ENCODE results near the gene HSD17B4. TPM values are rescaled to one million over a fixed set of nuclear protein-coding genes. Genes with fewer than 3 reads are reported as not detected.
"Not testable (repeated sequence)": the region's sequence is repeated elsewhere in the genome, so short reads cannot be mapped to it uniquely, and the experiment has no call there.

HSD17B4 gene
- total RNA-seq, 1 experiment from 2014 or later, result 269 TPM

DNA sequence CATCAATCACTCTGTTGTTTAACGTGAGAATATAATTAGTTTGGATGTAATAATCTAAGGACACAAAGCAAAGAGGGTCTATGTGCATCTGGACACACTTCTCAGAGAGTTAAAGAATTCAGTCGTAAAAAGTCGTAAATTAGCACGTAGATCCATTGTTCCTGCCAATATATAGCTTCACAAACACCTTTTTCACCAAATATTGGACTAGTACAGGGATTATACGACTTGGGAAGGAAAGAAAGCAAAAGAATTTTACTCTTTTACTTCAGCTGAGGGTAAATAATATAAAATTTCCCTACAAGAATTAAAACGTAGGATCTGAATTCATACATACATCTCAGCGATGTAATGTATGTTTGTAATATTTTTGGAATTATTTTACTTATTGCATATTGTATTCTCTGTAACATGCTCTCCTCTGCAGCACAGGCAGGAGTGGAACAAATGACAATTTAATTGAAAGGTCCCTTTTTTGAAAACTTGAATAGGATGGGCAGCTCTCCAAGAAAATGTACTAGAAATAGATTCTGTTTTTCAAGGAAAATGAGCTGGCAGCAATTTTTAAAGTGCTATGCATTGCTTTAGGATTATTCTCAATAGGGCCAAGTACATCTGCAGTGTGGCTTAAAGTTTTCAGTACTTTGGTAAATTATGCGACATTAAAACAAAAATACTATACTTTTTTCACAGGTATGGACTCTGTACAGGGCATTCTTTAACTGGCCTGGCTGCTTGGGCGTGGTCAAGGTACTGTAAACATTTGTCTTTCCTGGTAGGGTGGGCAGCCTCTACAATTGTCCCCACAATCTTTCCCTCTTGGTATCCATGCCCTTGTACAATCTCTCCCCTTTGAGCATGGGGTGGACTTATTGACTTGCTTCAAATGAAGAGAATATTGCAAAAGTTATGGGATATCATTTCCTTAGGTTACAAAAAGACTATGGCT lies 39.7 kb upstream of the HSD17B4 start:
- H4K8ac ChIP-seq (replicated peaks; ENCODE audit: insufficient read length, low read depth, low read length), result no peak overlapping the region
- Mint-ChIP-seq H3K9me3 (peaks cover 0 to 3% of the 10 kb centered on the region in 2 experiments; a peak in 1 of 5 replicates), H3K36me3 (ENCODE audit: insufficient read depth in 1 of 3, low read depth in 3 of 3) (no peaks in the 10 kb centered on the region; a peak in 1 of 7 replicates), H3K27ac (no peak overlapping the region), H3K4me1 (peaks cover 10 to 15% of the 10 kb centered on the region in 2 experiments), H3K27me3 (ENCODE audit: low read depth) (0 out of 2 replicates have a peak, but pooled peaks cover 2% of the 10 kb centered on the region), H3K4me3 (peak overlapping the region in 1 of 2 experiments; percentile 95; a peak in 4 of 5 replicates)
- no peak overlapping the region for H2BK15ac ChIP-seq (ENCODE audit: low read depth, low read length)
- H3K9me3 ChIP-seq (ENCODE audit: control insufficient read depth, low read depth, low read length), result no peaks in the 10 kb centered on the region
- H4K5ac ChIP-seq (ENCODE audit: insufficient read length, low read depth, low read length), result no peak overlapping the region
- H4K91ac ChIP-seq (ENCODE audit: insufficient read length, low read depth, low read length), result no peak overlapping the region
- H2BK5ac ChIP-seq (ENCODE audit: insufficient read length, low read length), result no peak overlapping the region
- no peaks in the 10 kb centered on the region for H3K79me1 ChIP-seq (ENCODE audit: insufficient read depth, low read depth, low read length, poor library complexity, severe bottlenecking)
- no peak overlapping the region for H2BK20ac ChIP-seq (ENCODE audit: low read depth, low read length, poor library complexity, severe bottlenecking)
- H2BK120ac ChIP-seq (ENCODE audit: low read depth, low read length, poor library complexity, severe bottlenecking), result no peak overlapping the region
- no peaks in the 10 kb centered on the region for H3K79me2 ChIP-seq (ENCODE audit: insufficient read depth, low read length)
- H2AK5ac ChIP-seq (ENCODE audit: insufficient read length, low read length), result no peak overlapping the region
- H3K14ac ChIP-seq (ENCODE audit: insufficient read depth, low read length), result no peak overlapping the region
- H3K56ac ChIP-seq (ENCODE audit: insufficient read length, low read depth, low read length), result no peak overlapping the region
- WGBS (ENCODE audit: extremely low coverage, insufficient read length, low lambda C conversion rate), result no CpG with 5 or more reads among the region's 9 CpGs
- H3K4me1 ChIP-seq (ENCODE audit: insufficient read depth, low read length), result peaks cover under 1% of the 10 kb centered on the region; the same call in 1 of the 2 replicates
- H2BK12ac ChIP-seq (ENCODE audit: insufficient read length, low read depth, low read length), result no peak overlapping the region
- H3K23me2 ChIP-seq (ENCODE audit: insufficient read length, low read depth, low read length, poor library complexity, severe bottlenecking), result no peaks in the 10 kb centered on the region
- no peak overlapping the region for H3K27ac ChIP-seq (ENCODE audit: insufficient read length, low read depth, low read length)
- TF ChIP-seq, protein P1, sequence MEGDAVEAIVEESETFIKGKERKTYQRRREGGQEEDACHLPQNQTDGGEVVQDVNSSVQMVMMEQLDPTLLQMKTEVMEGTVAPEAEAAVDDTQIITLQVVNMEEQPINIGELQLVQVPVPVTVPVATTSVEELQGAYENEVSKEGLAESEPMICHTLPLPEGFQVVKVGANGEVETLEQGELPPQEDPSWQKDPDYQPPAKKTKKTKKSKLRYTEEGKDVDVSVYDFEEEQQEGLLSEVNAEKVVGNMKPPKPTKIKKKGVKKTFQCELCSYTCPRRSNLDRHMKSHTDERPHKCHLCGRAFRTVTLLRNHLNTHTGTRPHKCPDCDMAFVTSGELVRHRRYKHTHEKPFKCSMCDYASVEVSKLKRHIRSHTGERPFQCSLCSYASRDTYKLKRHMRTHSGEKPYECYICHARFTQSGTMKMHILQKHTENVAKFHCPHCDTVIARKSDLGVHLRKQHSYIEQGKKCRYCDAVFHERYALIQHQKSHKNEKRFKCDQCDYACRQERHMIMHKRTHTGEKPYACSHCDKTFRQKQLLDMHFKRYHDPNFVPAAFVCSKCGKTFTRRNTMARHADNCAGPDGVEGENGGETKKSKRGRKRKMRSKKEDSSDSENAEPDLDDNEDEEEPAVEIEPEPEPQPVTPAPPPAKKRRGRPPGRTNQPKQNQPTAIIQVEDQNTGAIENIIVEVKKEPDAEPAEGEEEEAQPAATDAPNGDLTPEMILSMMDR (conservative IDR thresholded peaks at IDR 0.05), result no peak
- no peaks in the 10 kb centered on the region for H4K20me1 ChIP-seq (ENCODE audit: control insufficient read depth, insufficient read depth, insufficient read length)
- no peak overlapping the region for H3K9ac ChIP-seq (ENCODE audit: extremely low read depth, insufficient read length, low read length)
- no peak overlapping the region for H3K18ac ChIP-seq (ENCODE audit: insufficient read length, low read depth, low read length)
- DNase-seq, result no peak
- no peak overlapping the region for H3K23ac ChIP-seq (ENCODE audit: insufficient read length, low read depth, low read length)
- peak overlapping the region; percentile 59 for H3K4me2 ChIP-seq (ENCODE audit: insufficient read depth, insufficient read length, low read length)
- H3K27me3 ChIP-seq (ENCODE audit: insufficient read depth, low read length), result no peaks in the 10 kb centered on the region
- H3K4ac ChIP-seq (ENCODE audit: low read depth, low read length), result no peak overlapping the region
- H2AFZ ChIP-seq (ENCODE audit: low read length), result no peak overlapping the region
- H3T11ph ChIP-seq (ENCODE audit: low read length), result no peak overlapping the region

DNA sequence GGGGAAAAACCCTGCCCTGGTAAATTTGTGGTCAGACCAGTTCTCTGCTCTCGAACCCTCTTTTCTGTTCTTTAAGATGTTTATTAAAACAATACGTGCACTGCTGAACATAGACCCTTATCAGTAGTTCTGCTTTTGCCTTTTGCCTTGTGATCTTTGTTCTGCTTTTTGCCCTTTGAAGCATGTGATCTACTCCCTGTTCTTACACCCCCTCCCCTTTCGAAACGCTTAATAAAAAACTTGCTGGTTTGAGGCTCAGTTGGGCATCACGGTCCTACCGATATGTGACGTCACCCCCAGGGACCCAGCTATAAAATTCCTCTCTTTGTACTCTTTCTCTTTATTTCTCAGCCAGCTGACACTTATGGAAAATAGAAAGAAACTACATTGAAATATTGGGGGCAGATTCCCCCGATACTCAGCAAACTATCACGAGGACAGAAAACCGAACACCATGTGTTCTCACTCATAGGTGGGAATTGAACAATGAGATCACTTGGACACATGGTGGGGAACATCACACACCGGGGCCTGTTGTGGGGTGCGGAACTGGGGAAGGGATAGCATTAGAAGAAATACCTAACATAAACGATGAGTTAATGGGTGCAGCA lies 38.1 kb upstream of the HSD17B4 start:
- not testable (repeated sequence) for H2AFZ ChIP-seq (ENCODE audit: low read length); H3T11ph ChIP-seq (ENCODE audit: low read length); H3K4ac ChIP-seq (ENCODE audit: low read depth, low read length); H3K79me2 ChIP-seq (ENCODE audit: insufficient read depth, low read length); H3K27ac Mint-ChIP-seq; H2BK20ac ChIP-seq (ENCODE audit: low read depth, low read length, poor library complexity, severe bottlenecking); H3K36me3 Mint-ChIP-seq (ENCODE audit: insufficient read depth in 1 of 3, low read depth in 3 of 3); H3K27ac ChIP-seq (ENCODE audit: insufficient read length, low read depth, low read length); H2BK12ac ChIP-seq (ENCODE audit: insufficient read length, low read depth, low read length); H3K23ac ChIP-seq (ENCODE audit: insufficient read length, low read depth, low read length); H3K56ac ChIP-seq (ENCODE audit: insufficient read length, low read depth, low read length); H4K20me1 ChIP-seq (ENCODE audit: control insufficient read depth, insufficient read depth, insufficient read length); H3K9ac ChIP-seq (ENCODE audit: extremely low read depth, insufficient read length, low read length); H3K4me3 Mint-ChIP-seq; DNase-seq; H3K27me3 Mint-ChIP-seq (ENCODE audit: low read depth); H3K9me3 Mint-ChIP-seq; H3K23me2 ChIP-seq (ENCODE audit: insufficient read length, low read depth, low read length, poor library complexity, severe bottlenecking); H2BK120ac ChIP-seq (ENCODE audit: low read depth, low read length, poor library complexity, severe bottlenecking); H2BK15ac ChIP-seq (ENCODE audit: low read depth, low read length); H4K5ac ChIP-seq (ENCODE audit: insufficient read length, low read depth, low read length); H3K27me3 ChIP-seq (ENCODE audit: insufficient read depth, low read length); H3K9me3 ChIP-seq (ENCODE audit: control insufficient read depth, low read depth, low read length); H3K18ac ChIP-seq (ENCODE audit: insufficient read length, low read depth, low read length); H3K4me1 ChIP-seq (ENCODE audit: insufficient read depth, low read length); H2AK5ac ChIP-seq (ENCODE audit: insufficient read length, low read length); H4K91ac ChIP-seq (ENCODE audit: insufficient read length, low read depth, low read length); H3K14ac ChIP-seq (ENCODE audit: insufficient read depth, low read length); H3K4me2 ChIP-seq (ENCODE audit: insufficient read depth, insufficient read length, low read length); H3K79me1 ChIP-seq (ENCODE audit: insufficient read depth, low read depth, low read length, poor library complexity, severe bottlenecking); H4K8ac ChIP-seq (replicated peaks; ENCODE audit: insufficient read length, low read depth, low read length); H2BK5ac ChIP-seq (ENCODE audit: insufficient read length, low read length)
- WGBS (ENCODE audit: extremely low coverage, insufficient read length, low lambda C conversion rate), result no CpG with 5 or more reads among the region's 13 CpGs
- H3K4me1 Mint-ChIP-seq, result peaks cover 19 to 27% of the 10 kb centered on the region in 2 experiments

Measured in H9 (cell line).